MM.1S (cell line): ENCODE results near the gene WDPCP.

ENCODE experiments used
- DNase-seq: peaks from one replicate; pipeline ENCODE4 v3.0.0-alpha.2; 2015
- H2AFZ ChIP-seq: fragments of 300-600 bp; sonication (generic); 2 replicates; pipeline ENCODE4 v1.6.0; 2016; ENCODE audit warnings: antibody characterized with exemption, low read length
- H3F3A ChIP-seq: fragments of 300-600 bp; sonication (generic); 2 replicates; pipeline ENCODE4 v1.6.1; 2016; ENCODE audit warnings: mild to moderate bottlenecking, antibody characterized with exemption, low read length, moderate library complexity, mixed read lengths; ENCODE audit not compliant: insufficient read depth
- H3K27ac ChIP-seq: fragments of 300-600 bp; sonication (generic); 2 replicates; pipeline ENCODE4 v1.5.1; 2016; ENCODE audit warnings: mild to moderate bottlenecking, low read length
- H3K27me3 ChIP-seq: fragments of 300-600 bp; sonication (generic); replicated peaks from 2 replicates; pipeline ENCODE4 v1.6.0; 2016; ENCODE audit warnings: low read length; ENCODE audit not compliant: insufficient read depth
- H3K36me3 ChIP-seq: fragments of 300-600 bp; sonication (generic); replicated peaks from 2 replicates; pipeline ENCODE4 v1.6.1; 2016; ENCODE audit warnings: mild to moderate bottlenecking, low read length, mixed read lengths; ENCODE audit not compliant: insufficient read depth
- H3K4me1 ChIP-seq: fragments of 300-600 bp; sonication (generic); 2 replicates; pipeline ENCODE4 v1.6.1; 2016; ENCODE audit warnings: low read length, mixed read lengths
- H3K4me2 ChIP-seq: fragments of 300-600 bp; sonication (generic); 2 replicates; pipeline ENCODE4 v1.6.0; 2016; ENCODE audit warnings: low read depth, low read length
- H3K4me3 ChIP-seq: fragments of 300-600 bp; sonication (generic); 2 replicates; pipeline ENCODE4 v1.5.1; 2016; ENCODE audit warnings: low read length, mixed read lengths
- H3K79me2 ChIP-seq: fragments of 300-600 bp; sonication (generic); 2 replicates; pipeline ENCODE4 v1.6.1; 2016; ENCODE audit warnings: mixed run types, low read length, mixed read lengths
- H3K9ac ChIP-seq: fragments of 300-600 bp; sonication (generic); 2 replicates; pipeline ENCODE4 v1.6.1; 2016; ENCODE audit warnings: low read length, mixed read lengths
- H3K9me2 ChIP-seq: fragments of 300-600 bp; sonication (generic); replicated peaks from 2 replicates; pipeline ENCODE4 v1.6.1; 2016; ENCODE audit warnings: mild to moderate bottlenecking, low read length, mixed read lengths; ENCODE audit not compliant: insufficient read depth
- H3K9me3 ChIP-seq: fragments of 300-600 bp; sonication (generic); replicated peaks from 2 replicates; pipeline ENCODE4 v1.6.1; 2016; ENCODE audit warnings: mild to moderate bottlenecking, low read length, mixed read lengths; ENCODE audit not compliant: insufficient read depth
- H4K20me1 ChIP-seq: fragments of 300-600 bp; sonication (generic); 2 replicates; pipeline ENCODE4 v1.6.1; 2016; ENCODE audit warnings: mild to moderate bottlenecking, low read length, moderate library complexity, mixed read lengths; ENCODE audit not compliant: insufficient read depth
- EZH2 ChIP-seq: fragments of 300-600 bp; sonication (generic); optimal IDR thresholded peaks from 2 replicates; pipeline ENCODE3; 2017; ENCODE audit warnings: low read depth, mild to moderate bottlenecking, antibody characterized with exemption, low read length, mixed read lengths
- EZH2phosphoT487 ChIP-seq: fragments of 300-600 bp; sonication (generic); IDR thresholded peaks from 2 replicates; pipeline ENCODE4 v1.6.1; 2018; ENCODE audit warnings: antibody characterized with exemption, low read length
- TF ChIP-seq, protein P1 (sequence below): fragments of 300-600 bp; sonication (generic); IDR thresholded peaks from 2 replicates; pipeline ENCODE4 v1.5.1; 2016; ENCODE audit warnings: antibody characterized with exemption, low read length, mixed read lengths

Gene WDPCP

DNA sequence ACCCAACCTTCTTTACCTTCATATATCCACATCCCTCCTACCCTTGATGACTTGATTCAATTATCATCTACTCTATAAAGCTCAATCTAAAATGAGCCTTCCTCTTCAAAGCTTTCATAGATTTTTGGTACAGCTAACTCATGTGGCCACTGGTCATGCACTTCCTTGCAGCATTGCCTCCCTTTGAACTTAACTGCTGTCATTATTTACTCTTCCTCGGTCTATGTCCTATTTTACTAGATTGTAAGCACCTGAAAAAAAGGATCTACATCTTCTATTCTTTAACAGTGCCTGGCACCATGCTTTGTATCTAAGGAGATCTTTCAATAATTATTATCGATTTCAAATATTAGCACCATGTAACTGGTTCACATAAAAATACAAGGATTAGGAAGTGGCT lies 31.1 kb upstream of the WDPCP start:
- Histone ChIP-seq H3F3A (peaks cover 6% of the 10 kb centered on the region; the same call in 1 of the 2 replicates), H3K4me1 (peaks cover 22% of the 10 kb centered on the region), H3K4me2 (no peak overlapping the region), H3K36me3 (no peaks in the 10 kb centered on the region), H3K9me2 (no peaks in the 10 kb centered on the region), H3K9ac (no peak overlapping the region), H3K4me3 (no peak overlapping the region), H3K79me2 (no peaks in the 10 kb centered on the region), H4K20me1 (no peaks in the 10 kb centered on the region), H3K27ac (no peak overlapping the region), H3K27me3 (peaks cover 11% of the 10 kb centered on the region; the same call in 1 of the 2 replicates), H3K9me3 (no peaks in the 10 kb centered on the region), H2AFZ (no peak overlapping the region)
- DNase-seq, result no peak
- TF ChIP-seq EZH2phosphoT487 (no peak), EZH2 (no peak)
- TF ChIP-seq, protein P1, sequence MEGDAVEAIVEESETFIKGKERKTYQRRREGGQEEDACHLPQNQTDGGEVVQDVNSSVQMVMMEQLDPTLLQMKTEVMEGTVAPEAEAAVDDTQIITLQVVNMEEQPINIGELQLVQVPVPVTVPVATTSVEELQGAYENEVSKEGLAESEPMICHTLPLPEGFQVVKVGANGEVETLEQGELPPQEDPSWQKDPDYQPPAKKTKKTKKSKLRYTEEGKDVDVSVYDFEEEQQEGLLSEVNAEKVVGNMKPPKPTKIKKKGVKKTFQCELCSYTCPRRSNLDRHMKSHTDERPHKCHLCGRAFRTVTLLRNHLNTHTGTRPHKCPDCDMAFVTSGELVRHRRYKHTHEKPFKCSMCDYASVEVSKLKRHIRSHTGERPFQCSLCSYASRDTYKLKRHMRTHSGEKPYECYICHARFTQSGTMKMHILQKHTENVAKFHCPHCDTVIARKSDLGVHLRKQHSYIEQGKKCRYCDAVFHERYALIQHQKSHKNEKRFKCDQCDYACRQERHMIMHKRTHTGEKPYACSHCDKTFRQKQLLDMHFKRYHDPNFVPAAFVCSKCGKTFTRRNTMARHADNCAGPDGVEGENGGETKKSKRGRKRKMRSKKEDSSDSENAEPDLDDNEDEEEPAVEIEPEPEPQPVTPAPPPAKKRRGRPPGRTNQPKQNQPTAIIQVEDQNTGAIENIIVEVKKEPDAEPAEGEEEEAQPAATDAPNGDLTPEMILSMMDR, result no peak

GRCh38 chr2:63617366-63617765 lies 29.1 kb upstream of the WDPCP start:
- Histone ChIP-seq H3K27ac (no peak overlapping the region), H3K9ac (no peak overlapping the region), H2AFZ (no peak overlapping the region), H3K4me3 (no peak overlapping the region), H3K9me2 (no peaks in the 10 kb centered on the region), H3K9me3 (no peaks in the 10 kb centered on the region), H3K79me2 (no peaks in the 10 kb centered on the region), H3K4me1 (peaks cover 15% of the 10 kb centered on the region), H3K27me3 (peaks cover 11% of the 10 kb centered on the region; the same call in 1 of the 2 replicates), H3F3A (peaks cover 6% of the 10 kb centered on the region; the same call in 1 of the 2 replicates), H4K20me1 (no peaks in the 10 kb centered on the region), H3K4me2 (peak overlapping the region; percentile 30; the same call in 1 of the 2 replicates), H3K36me3 (no peaks in the 10 kb centered on the region)
- DNase-seq, result peak; percentile 80
- no peak for TF ChIP-seq EZH2phosphoT487
- TF ChIP-seq EZH2, result no peak
- TF ChIP-seq, protein P1, result no peak

DNA sequence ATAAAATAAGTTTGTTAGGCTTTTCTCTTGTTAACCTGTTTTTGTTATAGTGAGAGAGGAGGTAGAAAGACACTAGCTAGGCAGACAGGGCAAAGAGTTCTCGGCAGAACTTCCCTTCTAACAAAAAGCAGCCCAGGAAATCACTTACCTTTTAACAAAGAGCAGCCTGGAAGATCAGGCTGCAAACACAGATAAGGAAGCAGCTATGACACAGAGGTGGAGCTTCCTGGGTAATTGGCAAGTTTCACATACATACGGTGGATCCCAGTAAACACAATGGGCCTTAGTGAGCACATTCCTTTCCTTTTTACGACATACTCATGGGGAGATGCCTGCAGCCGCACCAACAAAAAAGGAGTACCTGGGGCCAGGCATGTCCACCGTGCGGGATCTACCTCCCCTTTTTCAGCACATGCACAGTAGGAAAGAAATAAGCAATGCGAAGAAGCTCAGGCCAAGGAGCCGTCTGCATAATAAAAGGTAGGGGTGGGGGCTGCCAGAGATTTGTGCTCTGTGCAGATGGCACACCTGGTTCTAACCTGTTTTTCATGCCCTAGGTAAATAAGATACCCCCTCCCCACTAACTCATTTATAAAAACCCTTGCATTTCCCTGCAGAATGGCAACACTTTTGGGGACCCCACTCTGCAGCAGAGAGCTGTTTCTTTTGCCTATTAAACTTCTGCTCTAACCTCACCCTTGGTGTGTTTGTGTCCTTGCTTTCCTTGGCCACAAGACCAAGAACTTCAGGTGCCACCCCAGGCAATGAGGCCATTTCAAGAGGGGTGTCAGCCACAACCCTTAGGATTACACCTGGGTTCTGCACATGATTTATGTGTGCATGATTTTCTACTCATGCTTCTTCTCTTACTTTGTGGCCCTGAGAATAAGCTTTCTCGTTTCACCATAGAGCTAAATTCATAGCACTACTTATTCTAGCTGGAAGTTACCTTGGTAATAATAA lies 27.0 kb upstream of the WDPCP start:
- H2AFZ ChIP-seq, result no peak overlapping the region
- H3K27me3 ChIP-seq, result peaks cover 11% of the 10 kb centered on the region; the same call in 1 of the 2 replicates
- TF ChIP-seq EZH2, result no peak
- TF ChIP-seq, protein P1, result no peak
- TF ChIP-seq EZH2phosphoT487, result no peak
- no peak overlapping the region for H3K27ac ChIP-seq
- peaks cover 15% of the 10 kb centered on the region for H3K4me1 ChIP-seq
- no peak overlapping the region for H3K4me3 ChIP-seq
- H3K79me2 ChIP-seq, result no peaks in the 10 kb centered on the region
- no peak for DNase-seq
- no peaks in the 10 kb centered on the region for H3K9me3 ChIP-seq
- H4K20me1 ChIP-seq, result no peaks in the 10 kb centered on the region
- H3K9me2 ChIP-seq, result no peaks in the 10 kb centered on the region
- H3K9ac ChIP-seq, result no peak overlapping the region
- H3K4me2 ChIP-seq, result no peak overlapping the region
- H3F3A ChIP-seq, result peaks cover 6% of the 10 kb centered on the region; the same call in 1 of the 2 replicates
- H3K36me3 ChIP-seq, result no peaks in the 10 kb centered on the region
